H1 (cell line): ENCODE data around the gene KLHL18. TPM values are rescaled to one million over a fixed set of nuclear protein-coding genes. Genes with fewer than 3 reads are reported as not detected.

Experiments used
- CTCF ChIA-PET: fragments of 300-600 bp; sonication (Branson Sonifier 250); formaldehyde crosslinking; loops from one replicate; lab custom pipeline; 2021; ENCODE audit not compliant: partially characterized antibody; lab: Charles Lee
- POLR2A ChIA-PET: fragments of 300-600 bp; sonication (Branson Sonifier 250); formaldehyde crosslinking; loops from one replicate; lab custom pipeline; 2021; ENCODE audit warnings: inconsistent platforms; ENCODE audit not compliant: partially characterized antibody; lab: Charles Lee
- DNase-seq, 2 experiments: peaks; one replicate each; pipeline versions ENCODE4 v3.0.0 to v3.0.0-alpha.2; 2010 to 2022; ENCODE audit warnings: low spot score in 2 of 2, low read depth in 1 of 2, mixed read lengths in 1 of 2
- FAIRE-seq: peaks from 2 replicates; lab custom pipeline; 2011; peaks lifted over from hg19 to GRCh38; lab: Jason Lieb, UNC
- H2AFZ ChIP-seq: 2 replicates; pipeline ENCODE4 v1.8.1; 2012; ENCODE audit warnings: low read length, inconsistent platforms
- H2AK5ac ChIP-seq: 2 replicates; pipeline ENCODE4 v1.6.1; 2013; ENCODE audit warnings: low read depth, low read length
- H2BK120ac ChIP-seq: replicated peaks from 2 replicates; pipeline ENCODE3; 2013; ENCODE audit warnings: low read depth, low read length, inconsistent platforms
- H2BK12ac ChIP-seq: 2 replicates; pipeline ENCODE4 v1.6.1; 2013; ENCODE audit warnings: low read depth, low read length
- H2BK15ac ChIP-seq: 2 replicates; pipeline ENCODE4 v1.6.1; 2013; ENCODE audit warnings: low read length
- H2BK20ac ChIP-seq: 2 replicates; pipeline ENCODE4 v1.6.1; 2013; ENCODE audit warnings: low read length
- H2BK5ac ChIP-seq: 2 replicates; pipeline ENCODE4 v1.6.1; 2013; ENCODE audit warnings: low read depth, low read length
- H3K14ac ChIP-seq: 2 replicates; pipeline ENCODE4 v1.6.1; 2013; ENCODE audit warnings: inconsistent platforms; ENCODE audit not compliant: insufficient read length
- H3K18ac ChIP-seq: 2 replicates; pipeline ENCODE4 v1.6.1; 2013; ENCODE audit warnings: low read length; ENCODE audit errors: extremely low read depth
- H3K23ac ChIP-seq: 2 replicates; pipeline ENCODE4 v1.6.1; 2013; ENCODE audit warnings: inconsistent platforms; ENCODE audit not compliant: insufficient read length
- H3K23me2 ChIP-seq: 2 replicates; pipeline ENCODE4 v1.6.1; 2013; ENCODE audit warnings: low read depth, low read length
- H3K27ac ChIP-seq: 2 replicates; pipeline ENCODE4 v1.6.1; 2011; ENCODE audit warnings: low read depth, low read length, inconsistent platforms
- H3K27me3 ChIP-seq, 4 experiments: replicated peaks in 1 of 4; 1 replicate in 1 of 4; 2 replicates in 3 of 4; pipeline versions ENCODE4 v1.6.1 to v1.8.1; 2011 to 2013; ENCODE audit warnings: low read length in 3 of 4, mild to moderate bottlenecking in 3 of 4, inconsistent platforms in 2 of 4, mixed read lengths in 2 of 4, moderate library complexity in 1 of 4; ENCODE audit not compliant: control insufficient read depth in 3 of 4, insufficient read depth in 3 of 4; ENCODE audit errors: extremely low read depth in 1 of 4
- H3K36me3 ChIP-seq, 4 experiments: 2 replicates each; pipeline versions ENCODE4 v1.6.1 to v1.8.1; 2011 to 2013; ENCODE audit warnings: mild to moderate bottlenecking in 4 of 4, low read length in 3 of 4, moderate library complexity in 2 of 4, control low read depth in 1 of 4, inconsistent platforms in 1 of 4; ENCODE audit not compliant: insufficient read depth in 4 of 4, control insufficient read depth in 2 of 4
- H3K4ac ChIP-seq: replicated peaks from 2 replicates; pipeline ENCODE3; 2013; ENCODE audit warnings: low read length, low read depth, mixed read lengths, inconsistent platforms; ENCODE audit not compliant: insufficient read length
- H3K4me1 ChIP-seq, 4 experiments: replicated peaks in 1 of 4; 1 replicate in 1 of 4; 2 replicates in 3 of 4; pipeline versions ENCODE4 v1.6.1 to v1.8.1; 2011 to 2013; ENCODE audit warnings: low read length in 3 of 4, inconsistent platforms in 2 of 4, mixed read lengths in 1 of 4; ENCODE audit not compliant: insufficient read depth in 4 of 4, control insufficient read depth in 3 of 4
- H3K4me2 ChIP-seq, 2 experiments: 2 replicates each; pipeline versions ENCODE4 v1.6.1 to v1.8.1; 2011 to 2013; ENCODE audit warnings: low read depth in 2 of 2, low read length in 2 of 2, control low read depth in 1 of 2, inconsistent platforms in 1 of 2, mild to moderate bottlenecking in 1 of 2; ENCODE audit not compliant: insufficient read depth in 1 of 2
- H3K4me3 ChIP-seq, 4 experiments: fragments of 200-600, 300-600 bp in 1 of 4; sonication (generic), shearing (Covaris generic), sonication (Bioruptor Twin) in 1 of 4; 2 replicates each; pipeline versions ENCODE4 v1.5.1 to v1.8.1; 2011 to 2016; ENCODE audit warnings: low read length in 4 of 4, low read depth in 3 of 4, control low read depth in 2 of 4, inconsistent platforms in 2 of 4, mild to moderate bottlenecking in 2 of 4, mixed read lengths in 1 of 4, moderate library complexity in 1 of 4; ENCODE audit not compliant: insufficient read depth in 2 of 4; ENCODE audit errors: extremely low read depth in 1 of 4
- H3K56ac ChIP-seq: replicated peaks from 2 replicates; pipeline ENCODE3; 2013; ENCODE audit warnings: low read depth, mild to moderate bottlenecking, mixed read lengths, low read length, inconsistent platforms; ENCODE audit not compliant: insufficient read length
- H3K79me1 ChIP-seq: 2 replicates; pipeline ENCODE4 v1.6.1; 2013; ENCODE audit warnings: low read depth, low read length, control low read depth
- H3K79me2 ChIP-seq, 2 experiments: 2 replicates each; pipeline versions ENCODE4 v1.6.1 to v1.8.1; 2012 to 2013; ENCODE audit warnings: low read length in 2 of 2, mild to moderate bottlenecking in 2 of 2, inconsistent platforms in 1 of 2; ENCODE audit not compliant: insufficient read depth in 2 of 2, control insufficient read depth in 1 of 2
- H3K9ac ChIP-seq, 4 experiments: replicated peaks in 1 of 4; 1 replicate in 1 of 4; 2 replicates in 3 of 4; pipeline versions ENCODE4 v1.6.1 to v1.8.1; 2011 to 2013; ENCODE audit warnings: low read depth in 3 of 4, low read length in 3 of 4, control low read depth in 2 of 4, mild to moderate bottlenecking in 2 of 4, moderate library complexity in 2 of 4, inconsistent platforms in 1 of 4; ENCODE audit errors: extremely low read depth in 1 of 4
- H3K9me3 ChIP-seq, 2 experiments: 2 replicates each; pipeline versions ENCODE4 v1.6.1 to v1.8.1; 2012 to 2013; ENCODE audit warnings: mild to moderate bottlenecking in 2 of 2, moderate library complexity in 2 of 2, control low read depth in 1 of 2, inconsistent platforms in 1 of 2, low read depth in 1 of 2, low read length in 1 of 2, mixed read lengths in 1 of 2; ENCODE audit not compliant: insufficient read depth in 2 of 2
- H4K20me1 ChIP-seq, 2 experiments: replicated peaks in 1 of 2; 2 replicates each; pipeline versions ENCODE3 to v1.8.1; 2011 to 2013; ENCODE audit warnings: inconsistent platforms in 2 of 2, low read length in 2 of 2, mild to moderate bottlenecking in 1 of 2; ENCODE audit not compliant: insufficient read depth in 2 of 2, control insufficient read depth in 1 of 2
- H4K5ac ChIP-seq: 2 replicates; pipeline ENCODE4 v1.6.1; 2013; ENCODE audit warnings: low read length, low read depth, mixed read lengths, inconsistent platforms; ENCODE audit not compliant: insufficient read length
- H4K8ac ChIP-seq: 2 replicates; pipeline ENCODE4 v1.8.0; 2013; ENCODE audit warnings: mild to moderate bottlenecking, moderate library complexity, low read length, inconsistent platforms; ENCODE audit not compliant: insufficient read depth; ENCODE audit errors: extremely low read depth
- H4K91ac ChIP-seq: replicated peaks from 2 replicates; pipeline ENCODE3; 2013; ENCODE audit warnings: low read length, mixed read lengths, inconsistent platforms; ENCODE audit not compliant: insufficient read length
- HDAC2 ChIP-seq, 2 experiments: fragments of 300-600 bp in 1 of 2; sonication (generic) in 1 of 2; IDR thresholded peaks; 2 replicates each; pipeline ENCODE4 v1.6.1; 2011 to 2012; ENCODE audit warnings: low read depth in 2 of 2, low read length in 2 of 2, mild to moderate bottlenecking in 2 of 2, moderate library complexity in 2 of 2, borderline replicate concordance in 1 of 2, inconsistent platforms in 1 of 2
- RAD21 ChIP-seq, 2 experiments: IDR thresholded peaks in 1 of 2; conservative IDR thresholded peaks in 1 of 2; 2 replicates each; pipeline ENCODE4 v1.6.1; 2011; ENCODE audit warnings: low read depth in 2 of 2, low read length in 2 of 2, improper control_type of control experiment in 1 of 2, inconsistent platforms in 1 of 2, mild to moderate bottlenecking in 1 of 2, moderate library complexity in 1 of 2
- WGBS, 2 experiments: shearing (Covaris generic) in 1 of 2; methylation state at CpG; one replicate each; pipeline versions ENCODE4 v1.1.6 to v1.1.7; 2013 to 2015; ENCODE audit warnings: low lambda C conversion rate in 2 of 2, mixed read lengths in 2 of 2, inconsistent platforms in 1 of 2, low coverage in 1 of 2, missing lambda C conversion rate in 1 of 2; ENCODE audit not compliant: insufficient replicate concordance in 2 of 2, insufficient coverage in 1 of 2, insufficient read length in 1 of 2; ENCODE audit errors: extremely low coverage in 1 of 2, missing lambda C conversion rate in 1 of 2; 5-methylcytosine and 5-hydroxymethylcytosine counted together
- polyA plus RNA-seq, 7 experiments: library from polyadenylated mRNA; depleted of rRNA in 3 of 7; stranded (reverse) in 5 of 7; unstranded in 2 of 7; fragments of >200 nt in 5 of 7; fragments of 200-250 nt in 2 of 7; gene quantifications; 1 replicate in 5 of 7; 2 replicates in 1 of 7; 4 replicates in 1 of 7; pipeline versions ENCODE4 v1.2.1 to v1.2.3, GENCODE V29; 2011 to 2013; ENCODE audit warnings: missing spikeins in 2 of 7, mixed read lengths in 2 of 7
- total RNA-seq: library from RNA; stranded (reverse); fragmentation: NEBNext Ultra II Directional; extraction: Animal tissue kit (Norgen Biotek cat#: 25700); gene quantifications from 2 replicates; pipeline ENCODE4 v1.2.1, GENCODE V29; 2021
- TF ChIP-seq, protein P1 (sequence below), 3 experiments: IDR thresholded peaks; 1 replicate in 2 of 3; 2 replicates in 1 of 3; pipeline versions ENCODE4 v1.5.1 to v1.6.1; 2011; ENCODE audit warnings: low read length in 3 of 3, mild to moderate bottlenecking in 3 of 3, inconsistent platforms in 2 of 3, low read depth in 1 of 3, moderate library complexity in 1 of 3; ENCODE audit not compliant: insufficient read depth in 1 of 3; ENCODE audit errors: control extremely low read depth in 1 of 3

KLHL18 gene
- total and polyA plus RNA-seq, 2 of the 8 experiments (the other 6 are each of a cell fraction or from before 2014, with no cell fraction given), result 19.9 to 31.7 TPM

DNA sequence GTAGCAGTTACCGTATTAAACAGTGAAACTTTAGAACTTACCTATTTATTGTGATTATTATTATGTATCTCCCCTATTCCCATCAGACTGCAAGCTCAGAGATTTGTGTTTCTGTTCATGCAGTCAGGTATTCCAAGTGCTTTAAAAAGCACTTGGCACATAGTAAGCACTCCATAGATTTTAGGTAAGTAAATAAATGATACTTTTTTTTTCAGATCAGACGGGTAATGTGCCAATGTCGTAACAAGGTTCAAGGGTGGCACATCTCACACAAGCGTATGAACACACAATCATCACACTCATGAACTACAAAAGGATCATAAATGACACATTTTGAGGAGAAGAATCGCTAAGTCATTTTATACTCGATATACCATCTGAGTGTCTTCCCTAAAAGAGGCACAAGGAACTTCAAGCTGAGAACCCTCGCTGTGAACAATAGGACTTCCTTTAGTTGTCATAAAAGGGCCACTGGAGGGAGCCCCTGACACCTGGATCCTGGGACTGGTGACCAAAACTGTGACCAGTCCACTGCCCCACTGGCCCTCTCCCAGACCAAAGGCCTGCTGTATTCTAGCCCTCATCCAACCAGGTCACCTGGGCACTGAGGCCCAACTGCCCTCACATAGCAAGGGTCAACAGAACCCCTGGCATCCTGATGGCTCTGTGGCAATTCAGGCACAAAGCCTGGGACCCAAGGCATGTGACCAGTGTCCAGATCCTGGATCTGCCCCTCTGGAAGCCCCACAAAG is 32.3 kb upstream of the KLHL18 start:
- 82% methylated on average over 7 of the region's 7 CpGs; no CpG with 5 or more reads in 1 of the 2 experiments for WGBS, 2 experiments
- Histone ChIP-seq H3K27me3 (no peaks in the 10 kb centered on the region), H3K4me2 (no peak overlapping the region; a peak in 1 of 4 replicates), H2AK5ac (no peak overlapping the region; the same call in 1 of the 2 replicates), H2BK15ac (no peak overlapping the region; the same call in 1 of the 2 replicates), H3K79me2 (no peaks in the 10 kb centered on the region), H2BK12ac (peak overlapping the region; percentile 75; the same call in 1 of the 2 replicates), H4K91ac (peak overlapping the region; percentile 22), H3K23me2 (no peaks in the 10 kb centered on the region; the same call in 1 of the 2 replicates), H3K4me3 (no peak overlapping the region), H3K18ac (peak overlapping the region; percentile 52; the same call in 1 of the 2 replicates), H4K20me1 (no peaks in the 10 kb centered on the region), H2BK120ac (peak overlapping the region; percentile 50), H4K8ac (no peak overlapping the region), H2BK5ac (peak overlapping the region; percentile 71; the same call in 1 of the 2 replicates), H3K9me3 (no peaks in the 10 kb centered on the region), H3K4me1 (no peaks in the 10 kb centered on the region; a peak in 1 of 7 replicates), H3K36me3 (no peaks in the 10 kb centered on the region), H3K4ac (no peak overlapping the region), H3K79me1 (no peaks in the 10 kb centered on the region), H4K5ac (no peak overlapping the region), H3K27ac (no peak overlapping the region), H2BK20ac (peak overlapping the region; percentile 80), H3K14ac (no peak overlapping the region), H3K23ac (no peak overlapping the region), H3K56ac (no peak overlapping the region), H2AFZ (no peak overlapping the region), H3K9ac (no peak overlapping the region)
- CTCF ChIA-PET, result interaction anchor here (0.5 to 5.9 kb wide), 21 partner anchors 8 to 253 kb away, joined by 3 to 59 read pairs (median 4); no protein-coding TSS in a partner anchor
- DNase-seq, result no peak
- peak; percentile 50 for FAIRE-seq
- POLR2A ChIA-PET, result interaction anchor here (1.0 to 1.2 kb wide), 3 partner anchors 23 to 86 kb away, joined by 3 read pairs; no protein-coding TSS in a partner anchor
- peak; percentile 56 to 70 for TF ChIP-seq RAD21 (IDR thresholded peaks at IDR 0.05 in 1 of 2, conservative IDR thresholded peaks at IDR 0.05 in 1 of 2; ENCODE audit: low read depth in 2 of 2, low read length in 2 of 2)
- no peak for TF ChIP-seq HDAC2 (IDR thresholded peaks at IDR 0.05; ENCODE audit: borderline replicate concordance in 1 of 2, low read depth in 2 of 2, low read length in 2 of 2)
- TF ChIP-seq, protein P1, sequence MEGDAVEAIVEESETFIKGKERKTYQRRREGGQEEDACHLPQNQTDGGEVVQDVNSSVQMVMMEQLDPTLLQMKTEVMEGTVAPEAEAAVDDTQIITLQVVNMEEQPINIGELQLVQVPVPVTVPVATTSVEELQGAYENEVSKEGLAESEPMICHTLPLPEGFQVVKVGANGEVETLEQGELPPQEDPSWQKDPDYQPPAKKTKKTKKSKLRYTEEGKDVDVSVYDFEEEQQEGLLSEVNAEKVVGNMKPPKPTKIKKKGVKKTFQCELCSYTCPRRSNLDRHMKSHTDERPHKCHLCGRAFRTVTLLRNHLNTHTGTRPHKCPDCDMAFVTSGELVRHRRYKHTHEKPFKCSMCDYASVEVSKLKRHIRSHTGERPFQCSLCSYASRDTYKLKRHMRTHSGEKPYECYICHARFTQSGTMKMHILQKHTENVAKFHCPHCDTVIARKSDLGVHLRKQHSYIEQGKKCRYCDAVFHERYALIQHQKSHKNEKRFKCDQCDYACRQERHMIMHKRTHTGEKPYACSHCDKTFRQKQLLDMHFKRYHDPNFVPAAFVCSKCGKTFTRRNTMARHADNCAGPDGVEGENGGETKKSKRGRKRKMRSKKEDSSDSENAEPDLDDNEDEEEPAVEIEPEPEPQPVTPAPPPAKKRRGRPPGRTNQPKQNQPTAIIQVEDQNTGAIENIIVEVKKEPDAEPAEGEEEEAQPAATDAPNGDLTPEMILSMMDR (IDR thresholded peaks at IDR 0.05; ENCODE audit: control extremely low read depth in 1 of 3, insufficient read depth in 1 of 3, low read depth in 1 of 3, low read length in 3 of 3), result peak; percentile 7 to 53 (median 49)
